Measurements from ENCODE around the gene SVIL. TPM values are rescaled to one million over a fixed set of nuclear protein-coding genes. Genes with fewer than 3 reads are reported as not detected.
"Not testable (repeated sequence)": the region's sequence is repeated elsewhere in the genome, so short reads cannot be mapped to it uniquely, and the experiment has no call there.

SVIL gene
- total RNA-seq, 3 donors from 2014 or later, result 25.8 to 69.5 (median 60.6) TPM

DNA sequence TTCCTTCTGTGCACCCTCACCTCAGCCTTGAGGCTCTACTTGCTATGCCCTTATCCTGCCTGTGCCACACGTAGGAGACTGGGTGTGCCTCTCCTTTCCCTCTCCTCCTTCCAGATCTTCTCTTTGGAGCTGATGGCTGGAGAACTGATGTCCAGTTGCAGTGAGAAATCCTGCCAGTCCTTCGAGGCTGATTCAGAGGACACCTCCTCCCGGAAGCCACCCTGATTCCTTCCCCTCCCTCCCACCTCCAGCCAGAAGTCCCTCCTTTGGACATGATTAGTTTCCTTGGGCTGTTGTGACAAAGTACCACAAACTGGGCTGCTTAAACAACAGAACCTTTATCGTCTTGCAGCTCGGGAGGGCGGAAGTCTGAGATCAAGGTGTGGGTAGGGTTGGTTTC, 184.4 kb downstream of the SVIL start:
- DNase-seq (ENCODE audit: low spot score in 2 of 2), result no peak
- no peaks in the 10 kb centered on the region for H3K9me3 ChIP-seq
- intact Hi-C loops (cut with DNase I; ENCODE audit: low total_unique reads), result loop anchor here (2.0 kb wide), 1 partner anchor 66 kb away; no protein-coding TSS in a partner anchor
- no peaks in the 10 kb centered on the region for H3K27me3 ChIP-seq
- H3K4me3 ChIP-seq, result no peak overlapping the region
- H3K4me1 ChIP-seq, result no peaks in the 10 kb centered on the region
- no peak overlapping the region for H3K27ac ChIP-seq
- TF ChIP-seq, protein P1, sequence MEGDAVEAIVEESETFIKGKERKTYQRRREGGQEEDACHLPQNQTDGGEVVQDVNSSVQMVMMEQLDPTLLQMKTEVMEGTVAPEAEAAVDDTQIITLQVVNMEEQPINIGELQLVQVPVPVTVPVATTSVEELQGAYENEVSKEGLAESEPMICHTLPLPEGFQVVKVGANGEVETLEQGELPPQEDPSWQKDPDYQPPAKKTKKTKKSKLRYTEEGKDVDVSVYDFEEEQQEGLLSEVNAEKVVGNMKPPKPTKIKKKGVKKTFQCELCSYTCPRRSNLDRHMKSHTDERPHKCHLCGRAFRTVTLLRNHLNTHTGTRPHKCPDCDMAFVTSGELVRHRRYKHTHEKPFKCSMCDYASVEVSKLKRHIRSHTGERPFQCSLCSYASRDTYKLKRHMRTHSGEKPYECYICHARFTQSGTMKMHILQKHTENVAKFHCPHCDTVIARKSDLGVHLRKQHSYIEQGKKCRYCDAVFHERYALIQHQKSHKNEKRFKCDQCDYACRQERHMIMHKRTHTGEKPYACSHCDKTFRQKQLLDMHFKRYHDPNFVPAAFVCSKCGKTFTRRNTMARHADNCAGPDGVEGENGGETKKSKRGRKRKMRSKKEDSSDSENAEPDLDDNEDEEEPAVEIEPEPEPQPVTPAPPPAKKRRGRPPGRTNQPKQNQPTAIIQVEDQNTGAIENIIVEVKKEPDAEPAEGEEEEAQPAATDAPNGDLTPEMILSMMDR (IDR thresholded peaks at IDR 0.05), result no peak
- TF ChIP-seq POLR2AphosphoS5 (IDR thresholded peaks at IDR 0.05) (no peak), POLR2A (IDR thresholded peaks at IDR 0.05) (no peak)
- no peaks in the 10 kb centered on the region for H3K36me3 ChIP-seq

DNA sequence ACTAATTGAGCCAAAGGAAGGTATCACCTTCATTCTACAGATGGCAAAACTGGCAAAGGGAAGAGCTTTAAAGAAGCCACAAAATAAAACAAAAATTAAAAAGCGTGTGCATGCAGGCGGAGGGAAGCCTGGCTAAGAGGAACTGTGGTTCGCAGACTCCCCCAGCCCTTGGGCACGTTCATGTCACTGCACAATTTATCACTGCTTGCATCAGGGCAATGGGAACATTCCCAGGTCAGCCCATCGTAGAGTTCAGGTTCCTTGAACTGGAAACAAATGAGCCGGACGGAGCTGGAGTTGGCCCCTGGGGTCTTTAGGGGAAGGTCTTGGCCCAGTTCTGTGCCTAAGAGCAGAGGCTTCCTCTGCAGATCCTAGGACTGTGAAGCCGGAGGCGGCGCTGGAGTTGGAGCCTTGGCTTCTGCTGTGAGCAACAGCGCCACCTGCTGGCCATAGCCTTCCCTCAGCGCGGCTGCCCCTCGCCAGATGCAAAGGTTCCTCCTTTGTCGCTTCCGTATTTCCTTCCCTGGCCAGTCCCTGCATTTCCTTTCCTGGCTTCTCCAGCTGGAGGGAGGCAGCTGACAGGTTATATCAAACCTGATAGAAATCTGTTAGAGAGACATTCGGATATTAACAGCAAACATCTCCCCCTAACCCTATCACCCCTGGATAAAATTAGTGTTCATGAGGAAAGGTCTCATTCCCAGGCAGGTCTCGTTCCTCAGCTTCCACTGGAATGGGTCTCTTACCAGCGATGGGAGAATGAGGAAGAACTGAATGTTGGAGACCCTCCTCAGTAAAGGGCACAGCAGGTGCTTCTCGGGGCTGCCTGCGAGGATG, 185.8 kb downstream of the SVIL start:
- H3K4me1 ChIP-seq; H3K9me3 ChIP-seq; H3K36me3 ChIP-seq; intact Hi-C loops (cut with DNase I; ENCODE audit: low total_unique reads); H3K27me3 ChIP-seq; H3K4me3 ChIP-seq; H3K27ac ChIP-seq: not testable (repeated sequence)
- DNase-seq (ENCODE audit: low spot score in 2 of 2), result peak; percentile 69 to 90
- TF ChIP-seq, protein P1 (IDR thresholded peaks at IDR 0.05), result peak; percentile 46 to 82 (median 65)

DNA sequence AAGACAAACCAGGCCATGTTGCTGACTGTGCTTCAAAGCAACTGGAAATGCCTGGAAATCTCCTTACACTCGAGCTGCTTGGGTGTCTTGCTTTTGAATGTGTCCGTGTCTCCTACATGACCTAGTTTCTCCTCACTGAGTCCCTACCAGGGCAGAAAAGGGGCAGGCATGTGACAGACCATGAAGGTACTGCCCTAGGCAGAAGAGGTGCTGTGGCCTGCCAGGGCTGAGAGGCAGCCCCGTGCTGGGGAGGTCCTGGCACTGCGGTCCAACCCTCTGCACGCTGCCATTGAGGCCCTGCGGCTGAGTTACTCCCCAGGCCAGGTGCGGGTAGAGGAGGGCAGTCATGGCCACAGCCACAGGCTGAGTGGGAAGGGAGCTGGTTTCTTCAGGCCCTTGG, 186.6 kb downstream of the SVIL start:
- H3K4me3 ChIP-seq, result no peak overlapping the region
- intact Hi-C loops (cut with DNase I; ENCODE audit: low total_unique reads), result no loop called here
- no peaks in the 10 kb centered on the region for H3K9me3 ChIP-seq
- DNase-seq (ENCODE audit: low spot score in 2 of 2), result no peak
- no peak for TF ChIP-seq POLR2A (IDR thresholded peaks at IDR 0.05)
- TF ChIP-seq POLR2AphosphoS5 (IDR thresholded peaks at IDR 0.05), result no peak
- TF ChIP-seq, protein P1 (IDR thresholded peaks at IDR 0.05), result no peak
- peak overlapping the region; percentile 14 to 40 for H3K27ac ChIP-seq
- no peaks in the 10 kb centered on the region for H3K4me1 ChIP-seq
- H3K27me3 ChIP-seq, result no peaks in the 10 kb centered on the region
- no peaks in the 10 kb centered on the region for H3K36me3 ChIP-seq

DNA sequence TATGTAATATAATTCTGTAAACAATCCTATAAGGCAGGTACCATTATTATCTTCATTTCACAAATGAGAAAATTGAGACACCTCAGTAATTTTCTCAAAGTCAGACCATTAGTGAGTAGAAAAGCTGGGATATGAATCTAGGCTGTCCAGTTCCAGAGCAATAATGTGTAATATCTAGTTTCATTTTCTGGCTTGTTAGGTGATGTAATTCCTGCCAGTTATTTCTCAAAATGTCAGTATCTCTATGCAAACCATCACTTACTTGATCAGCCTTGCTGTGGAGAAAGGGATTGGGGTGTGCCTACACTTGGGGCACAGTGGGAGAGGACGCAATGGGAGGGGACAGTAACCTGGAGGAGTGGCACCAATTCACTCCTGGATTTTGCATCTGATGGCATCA, 188.4 kb downstream of the SVIL start:
- no peak overlapping the region for H3K27ac ChIP-seq
- DNase-seq (ENCODE audit: low spot score in 2 of 2), result no peak
- no peak overlapping the region for H3K4me3 ChIP-seq
- H3K4me1 ChIP-seq, result no peaks in the 10 kb centered on the region
- no peaks in the 10 kb centered on the region for H3K9me3 ChIP-seq
- TF ChIP-seq, protein P1 (IDR thresholded peaks at IDR 0.05), result no peak
- no peak for TF ChIP-seq POLR2AphosphoS5 (IDR thresholded peaks at IDR 0.05)
- no peak for TF ChIP-seq POLR2A (IDR thresholded peaks at IDR 0.05)
- intact Hi-C loops (cut with DNase I; ENCODE audit: low total_unique reads), result no loop called here
- H3K36me3 ChIP-seq, result no peaks in the 10 kb centered on the region
- no peaks in the 10 kb centered on the region for H3K27me3 ChIP-seq

DNA sequence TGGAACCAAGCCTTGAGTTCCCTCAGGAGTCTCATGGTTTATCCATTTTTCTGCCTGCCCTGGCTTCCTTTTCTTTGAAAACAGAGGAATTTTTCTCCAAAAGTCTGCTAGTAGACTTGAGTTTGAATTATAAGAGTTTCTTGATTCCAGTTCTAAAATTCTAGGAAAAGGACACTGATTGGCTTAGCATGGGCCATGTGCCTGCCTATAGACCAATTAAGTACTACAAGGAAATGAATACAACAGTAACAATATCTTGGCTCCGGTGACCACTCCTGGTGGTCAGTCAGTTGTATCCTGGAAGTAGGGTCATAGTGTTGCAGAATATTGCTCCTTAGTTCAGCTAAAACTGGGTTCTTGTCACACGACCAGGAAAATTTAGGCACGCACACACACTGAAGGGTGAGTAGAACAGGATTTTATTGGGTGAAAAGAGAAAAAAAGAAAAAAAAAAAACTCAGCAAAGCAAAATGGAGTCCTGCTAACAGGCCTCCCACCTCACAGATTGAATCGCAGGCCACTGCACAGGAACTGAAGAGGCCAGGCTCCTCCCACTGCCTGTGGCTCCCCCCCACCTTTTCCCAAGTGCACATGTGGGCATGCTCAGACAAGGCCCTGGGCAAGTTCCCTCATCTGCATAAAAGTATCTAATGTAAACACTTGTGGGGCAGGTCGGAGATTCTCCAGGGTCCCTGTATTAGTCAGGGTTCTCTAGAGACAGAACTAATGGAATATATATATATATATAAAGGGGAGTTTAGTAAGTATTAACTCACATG, 190.8 kb downstream of the SVIL start:
- Histone ChIP-seq H3K9me3 (peaks cover 4 to 12% of the 10 kb centered on the region in 2 donors), H3K36me3 (no peaks in the 10 kb centered on the region), H3K27ac (no peak overlapping the region), H3K4me1 (no peaks in the 10 kb centered on the region), H3K4me3 (no peak overlapping the region), H3K27me3 (no peaks in the 10 kb centered on the region)
- intact Hi-C loops (cut with DNase I; ENCODE audit: low total_unique reads), result no loop called here
- DNase-seq (ENCODE audit: low spot score in 2 of 2), result no peak
- no peak for TF ChIP-seq POLR2AphosphoS5 (IDR thresholded peaks at IDR 0.05)
- TF ChIP-seq, protein P1 (IDR thresholded peaks at IDR 0.05), result no peak
- no peak for TF ChIP-seq POLR2A (IDR thresholded peaks at IDR 0.05)
